ENCODE measurements around the gene PLCH1.

PLCH1 gene

GRCh38 chr3:155554777-155555451 is 190.0 kb downstream of the PLCH1 start:
- DNase-seq (ENCODE audit: low read depth) = no peak
- no peak for TF ChIP-seq CTCF (IDR thresholded peaks at IDR 0.05; ENCODE audit: insufficient read depth, low read depth, low read length, missing control alignments)

GRCh38 chr3:155553780-155554179 is 191.1 kb downstream of the PLCH1 start:
- DNase-seq (ENCODE audit: low read depth) = peak; percentile 26
- TF ChIP-seq CTCF (IDR thresholded peaks at IDR 0.05; ENCODE audit: insufficient read depth, low read depth, low read length, missing control alignments) = no peak
- no peak overlapping the region for H3K4me3 ChIP-seq (ENCODE audit: low read length)

More at GRCh38 chr3:155554777-155555451, 190.0 kb downstream of the PLCH1 start:
- H3K4me3 ChIP-seq (ENCODE audit: low read length) = no peak overlapping the region

GRCh38 chr3:155553326-155553725 is 191.5 kb downstream of the PLCH1 start:
- no peak for TF ChIP-seq CTCF (IDR thresholded peaks at IDR 0.05; ENCODE audit: insufficient read depth, low read depth, low read length, missing control alignments)
- no peak for DNase-seq (ENCODE audit: low read depth)
- no peak overlapping the region for H3K4me3 ChIP-seq (ENCODE audit: low read length)

- H3K4me3 ChIP-seq (ENCODE audit: low read length) = no peak overlapping the region
- no peak for DNase-seq (ENCODE audit: low read depth)
- no peak for TF ChIP-seq CTCF (IDR thresholded peaks at IDR 0.05; ENCODE audit: insufficient read depth, low read depth, low read length, missing control alignments)
Measured at GRCh38 chr3:155550391-155550790, 194.5 kb downstream of the PLCH1 start.

GRCh38 chr3:155549087-155549486 is 195.8 kb downstream of the PLCH1 start:
- H3K4me3 ChIP-seq (ENCODE audit: low read length) = no peak overlapping the region
- TF ChIP-seq CTCF (IDR thresholded peaks at IDR 0.05; ENCODE audit: insufficient read depth, low read depth, low read length, missing control alignments) = no peak
- DNase-seq (ENCODE audit: low read depth) = no peak

- peak; percentile 32 for TF ChIP-seq CTCF (IDR thresholded peaks at IDR 0.05; ENCODE audit: insufficient read depth, low read depth, low read length, missing control alignments)
- peak; percentile 69 for DNase-seq (ENCODE audit: low read depth)
Measured at GRCh38 chr3:155548195-155548594, 196.7 kb downstream of the PLCH1 start.

GRCh38 chr3:155535098-155535497 is 209.8 kb downstream of the PLCH1 start:
- no peak for DNase-seq (ENCODE audit: low read depth)
- TF ChIP-seq CTCF (IDR thresholded peaks at IDR 0.05; ENCODE audit: insufficient read depth, low read depth, low read length, missing control alignments) = no peak
- no peak overlapping the region for H3K4me3 ChIP-seq (ENCODE audit: low read length)

More at GRCh38 chr3:155548195-155548594, 196.7 kb downstream of the PLCH1 start:
- H3K4me3 ChIP-seq (ENCODE audit: low read length) = no peak overlapping the region

Measured in epithelial cell of esophagus (primary cell).